NCI-H2196 (cell line): ENCODE results near the gene WDR64.
"Not testable (repeated sequence)": the region's sequence is repeated elsewhere in the genome, so short reads cannot be mapped to it uniquely, and the experiment has no call there.

ENCODE experiments used
- DNase-seq: peaks from one replicate; lab custom pipeline; 2025; ENCODE audit not compliant: unreplicated experiment; lab: John Stamatoyannopoulos, UW

The WDR64 gene

GRCh38 chr1:241735493-241735926, 83.4 kb downstream of the WDR64 start:
- DNase-seq = not testable (repeated sequence)

GRCh38 chr1:241736387-241736786, 84.3 kb downstream of the WDR64 start:
- no peak for DNase-seq

GRCh38 chr1:241738284-241739078, 86.4 kb downstream of the WDR64 start:
- no peak for DNase-seq

- DNase-seq = no peak
Observed at GRCh38 chr1:241742084-241742483, 90.0 kb downstream of the WDR64 start.

- DNase-seq = no peak
Observed at GRCh38 chr1:241744591-241744990, 92.5 kb downstream of the WDR64 start.

- DNase-seq = no peak
Observed at GRCh38 chr1:241747992-241748391, 95.9 kb downstream of the WDR64 start.

GRCh38 chr1:241749041-241749944, 97.2 kb downstream of the WDR64 start:
- no peak for DNase-seq

- DNase-seq = no peak
Observed at GRCh38 chr1:241749945-241750695, 98.0 kb downstream of the WDR64 start.

- DNase-seq = no peak
Observed at GRCh38 chr1:241751524-241751923, 99.4 kb downstream of the WDR64 start.

- no peak for DNase-seq
Observed at GRCh38 chr1:241762713-241763339, 110.7 kb downstream of the WDR64 start.

- no peak for DNase-seq
Observed at GRCh38 chr1:241765390-241765789, 113.3 kb downstream of the WDR64 start.

- DNase-seq = no peak
Observed at GRCh38 chr1:241767737-241768136, 115.7 kb downstream of the WDR64 start.

GRCh38 chr1:241770115-241770514, 118.0 kb downstream of the WDR64 start:
- no peak for DNase-seq

GRCh38 chr1:241771117-241771516, 119.0 kb downstream of the WDR64 start:
- DNase-seq = no peak

GRCh38 chr1:241772932-241773500, 120.9 kb downstream of the WDR64 start:
- no peak for DNase-seq

GRCh38 chr1:241773991-241774390, 121.9 kb downstream of the WDR64 start:
- DNase-seq = no peak

GRCh38 chr1:241775021-241775420, 122.9 kb downstream of the WDR64 start:
- DNase-seq = no peak

GRCh38 chr1:241776911-241777310, 124.8 kb downstream of the WDR64 start:
- no peak for DNase-seq

- DNase-seq = no peak
Observed at GRCh38 chr1:241778117-241778516, 126.0 kb downstream of the WDR64 start.

- DNase-seq = no peak
Observed at GRCh38 chr1:241779897-241780296, 127.8 kb downstream of the WDR64 start.
